H1 (cell line): ENCODE results near the gene WDR38. TPM values are rescaled to one million over a fixed set of nuclear protein-coding genes. Genes with fewer than 3 reads are reported as not detected.

Source experiments
- polyA plus RNA-seq, 7 experiments: library from polyadenylated mRNA; depleted of rRNA in 3 of 7; stranded (reverse) in 5 of 7; unstranded in 2 of 7; fragments of >200 nt in 5 of 7; fragments of 200-250 nt in 2 of 7; gene quantifications; 1 replicate in 5 of 7; 2 replicates in 1 of 7; 4 replicates in 1 of 7; pipeline versions ENCODE4 v1.2.1 to v1.2.3, GENCODE V29; 2011 to 2013; ENCODE audit warnings: missing spikeins in 2 of 7, mixed read lengths in 2 of 7
- small RNA-seq: library from polyadenylated mRNA; stranded (forward); fragments of <200 nt; extraction: miRNeasy Mini kit (QIAGEN cat#:217004); gene quantifications from one replicate; pipeline ENCODE3, GENCODE V24; 2013; ENCODE audit not compliant: insufficient read depth
- total RNA-seq: library from RNA; stranded (reverse); fragmentation: NEBNext Ultra II Directional; extraction: Animal tissue kit (Norgen Biotek cat#: 25700); gene quantifications from 2 replicates; pipeline ENCODE4 v1.2.1, GENCODE V29; 2021

Gene WDR38
- total and polyA plus RNA-seq, 2 of the 8 experiments (the other 6 are each of a cell fraction or from before 2014, with no cell fraction given): not detected

Small RNAs within 50 kb of the gene (small RNA-seq; reads per million reads assigned to genes)
- not detected for gene RNU4-82P

Other genes starting within 250 kb of the WDR38 start
- 232 and 237 TPM in 2 replicates for gene NR6A1, start 82.1 kb upstream of the WDR38 start, total RNA-seq
- gene NR6A1, start 82.1 kb upstream of the WDR38 start, polyA plus RNA-seq (2011; rRNA removed): 77.0 and 93.2 TPM in 2 replicates
- gene OLFML2A, start 76.3 kb upstream of the WDR38 start, total RNA-seq: 11.4 and 11.5 TPM in 2 replicates
- gene OLFML2A, start 76.3 kb upstream of the WDR38 start, polyA plus RNA-seq (2011; rRNA removed): 7.8 and 8.7 TPM in 2 replicates
- gene RPL35, start 8.5 kb downstream of the WDR38 start, total RNA-seq: 1,831 and 1,889 TPM in 2 replicates
- 2,448 and 2,722 TPM in 2 replicates for gene RPL35, start 8.5 kb downstream of the WDR38 start, polyA plus RNA-seq (2011; rRNA removed)
- 50.5 and 50.6 TPM in 2 replicates for gene ARPC5L, start 8.7 kb downstream of the WDR38 start, total RNA-seq
- gene ARPC5L, start 8.7 kb downstream of the WDR38 start, polyA plus RNA-seq (2011; rRNA removed): 34.1 and 36.0 TPM in 2 replicates
- gene GOLGA1, start 87.6 kb downstream of the WDR38 start, total RNA-seq: 6.5 and 9.6 TPM in 2 replicates
- 4.8 and 6.3 TPM in 2 replicates for gene GOLGA1, start 87.6 kb downstream of the WDR38 start, polyA plus RNA-seq (2011; rRNA removed)